Activated gamma-delta T cell treated with Interleukin-2 at 50 U/mL for 16 hours (primary cell): ENCODE data around the gene MTRF1.
A peak's percentile ranks its signal among the peaks of the same experiment; 100 is the strongest.

ENCODE experiments used
- DNase-seq: peaks from one replicate; pipeline ENCODE4 v3.0.0-alpha.2; 2020

Gene MTRF1

DNA sequence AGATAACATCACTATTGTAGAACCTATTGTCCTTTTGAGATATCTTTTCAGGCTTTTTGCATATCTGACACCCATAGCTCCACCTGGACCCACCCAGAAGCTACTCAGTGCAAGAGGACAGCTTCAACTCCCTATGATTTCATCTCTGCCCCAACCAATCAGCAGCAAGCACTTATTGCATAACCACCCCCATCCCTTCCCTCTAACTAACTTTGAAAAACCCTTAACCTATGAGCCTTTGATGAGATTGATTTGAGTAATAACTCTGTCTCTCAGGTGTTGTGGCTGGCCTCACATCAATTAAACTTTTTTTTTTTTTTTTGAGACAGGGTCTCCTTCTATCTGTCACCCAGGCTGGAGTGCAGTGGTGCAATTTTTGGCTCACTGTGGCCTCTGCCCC, 13.4 kb upstream of the MTRF1 start:
- DNase-seq: no peak

DNA sequence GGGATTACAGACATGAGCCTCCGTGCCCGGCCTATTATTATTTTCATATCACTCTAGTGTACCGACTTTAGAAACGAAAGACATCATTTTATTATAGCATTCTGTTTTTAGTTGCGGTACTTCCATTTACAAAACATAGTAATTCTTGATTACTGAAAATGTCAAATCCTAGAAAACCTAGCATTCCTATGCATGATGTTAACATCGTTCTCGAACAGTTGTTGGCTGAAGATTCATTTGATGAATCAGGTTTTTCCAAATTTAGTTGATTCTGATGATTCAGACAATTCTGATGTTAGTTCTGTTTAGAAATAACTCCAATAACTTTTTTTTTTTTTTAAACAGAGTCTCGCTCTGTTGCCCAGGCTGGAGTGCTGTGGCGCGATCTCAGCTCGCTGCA, 11.5 kb upstream of the MTRF1 start:
- no peak for DNase-seq

DNA sequence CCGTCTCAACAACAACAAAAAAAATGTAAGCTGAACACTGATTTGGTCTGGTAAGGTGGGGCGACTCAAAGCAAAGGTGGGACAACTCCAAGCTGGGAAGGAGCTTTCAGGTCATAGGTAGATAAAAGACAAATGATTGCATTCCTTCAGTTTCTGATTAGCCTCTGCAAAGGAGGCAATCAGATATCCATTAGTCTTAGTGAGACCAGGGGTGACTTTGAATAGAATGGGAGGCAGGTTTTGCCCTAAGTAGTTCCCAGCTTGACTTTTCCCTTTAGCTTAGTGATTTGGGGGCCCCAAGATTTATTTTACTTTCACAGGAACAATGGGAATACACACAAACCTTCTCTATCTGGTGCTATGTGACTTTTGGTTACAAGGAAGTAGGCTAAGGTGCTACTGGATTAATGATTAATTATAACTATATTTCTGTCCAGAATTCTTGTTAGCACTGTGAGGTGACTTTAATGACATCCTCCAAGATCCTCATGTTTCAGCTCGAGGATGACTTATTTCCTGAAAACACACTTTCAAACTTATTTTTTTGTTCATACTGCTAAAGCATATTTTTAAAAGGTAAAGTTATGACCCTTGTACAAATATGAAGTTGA, 10.6 kb upstream of the MTRF1 start:
- DNase-seq: no peak

DNA sequence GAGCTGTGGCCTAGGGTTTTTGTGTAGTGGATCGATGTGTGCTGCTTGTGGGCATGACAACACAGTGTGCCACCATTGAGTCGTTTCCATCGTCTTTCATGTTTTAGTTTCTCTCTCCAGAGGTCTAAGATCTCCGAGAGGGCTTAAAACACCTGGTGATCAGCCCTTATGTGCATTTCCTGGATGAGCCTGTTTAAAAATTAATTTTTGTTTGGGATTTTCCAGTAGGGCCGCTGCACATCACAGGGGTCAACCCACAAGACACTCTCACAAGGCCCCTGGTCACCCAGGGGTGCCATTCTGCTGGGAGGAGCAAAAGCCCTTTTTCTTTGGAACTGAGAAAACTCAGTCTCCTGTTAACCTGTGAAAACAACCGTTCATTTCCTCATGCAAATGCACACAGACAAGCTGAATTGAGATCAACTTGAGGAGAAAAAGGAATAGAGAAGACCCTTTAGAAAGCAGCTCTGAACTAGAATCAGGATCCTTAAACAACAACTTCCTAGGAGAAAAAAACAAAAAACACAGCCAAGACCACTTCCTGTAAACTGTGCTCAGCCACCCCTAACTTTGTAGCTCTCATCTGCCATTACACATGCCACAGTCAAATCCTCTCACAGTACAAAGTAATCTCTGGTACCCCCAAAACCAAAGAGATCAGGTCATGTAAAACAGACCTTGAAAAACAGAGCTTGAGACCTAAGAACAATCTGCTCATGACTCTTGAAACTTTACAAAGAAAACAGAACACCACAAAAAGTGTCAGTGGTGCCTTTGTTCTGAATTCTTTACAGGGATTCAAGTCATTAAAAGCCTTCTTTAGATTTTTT, 8.3 kb upstream of the MTRF1 start:
- DNase-seq: no peak

DNA sequence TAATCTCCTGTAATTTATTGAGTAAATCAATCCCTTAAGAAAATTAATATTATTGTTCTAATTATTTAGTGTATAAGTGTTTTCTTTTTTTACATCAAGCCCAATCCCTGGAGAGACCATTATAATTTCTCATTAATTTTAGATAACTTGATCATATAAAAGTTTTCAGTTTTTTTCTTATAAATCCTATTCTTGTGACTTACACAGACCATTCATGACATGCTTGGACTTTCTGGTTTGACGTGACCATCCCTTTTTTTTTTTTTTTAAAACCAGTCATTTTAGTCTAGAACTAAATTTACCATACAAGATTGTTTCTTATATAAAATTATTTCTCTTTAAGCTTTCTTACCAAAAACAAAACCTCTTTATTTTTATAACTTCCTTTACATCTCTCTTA, 5.4 kb upstream of the MTRF1 start:
- no peak for DNase-seq

DNA sequence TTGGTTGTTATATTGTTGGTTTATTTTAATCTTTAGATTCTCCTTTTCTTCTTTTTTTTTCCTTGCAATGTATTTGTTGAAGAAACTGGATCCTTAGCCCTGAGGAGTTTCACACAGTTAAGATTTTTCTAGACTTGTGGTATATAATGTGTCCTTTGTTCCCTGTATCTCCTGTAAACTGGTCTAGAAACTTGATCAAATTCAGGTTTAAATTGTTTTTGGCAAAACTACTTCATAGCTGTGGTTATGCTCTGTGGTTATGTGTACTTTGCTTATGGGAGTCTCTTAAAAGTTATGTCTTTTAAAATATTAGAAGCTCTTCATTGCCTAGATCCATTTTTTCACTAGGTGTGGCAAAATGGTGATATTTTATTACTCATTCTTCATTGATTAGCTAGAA, 3.7 kb upstream of the MTRF1 start:
- DNase-seq: no peak

DNA sequence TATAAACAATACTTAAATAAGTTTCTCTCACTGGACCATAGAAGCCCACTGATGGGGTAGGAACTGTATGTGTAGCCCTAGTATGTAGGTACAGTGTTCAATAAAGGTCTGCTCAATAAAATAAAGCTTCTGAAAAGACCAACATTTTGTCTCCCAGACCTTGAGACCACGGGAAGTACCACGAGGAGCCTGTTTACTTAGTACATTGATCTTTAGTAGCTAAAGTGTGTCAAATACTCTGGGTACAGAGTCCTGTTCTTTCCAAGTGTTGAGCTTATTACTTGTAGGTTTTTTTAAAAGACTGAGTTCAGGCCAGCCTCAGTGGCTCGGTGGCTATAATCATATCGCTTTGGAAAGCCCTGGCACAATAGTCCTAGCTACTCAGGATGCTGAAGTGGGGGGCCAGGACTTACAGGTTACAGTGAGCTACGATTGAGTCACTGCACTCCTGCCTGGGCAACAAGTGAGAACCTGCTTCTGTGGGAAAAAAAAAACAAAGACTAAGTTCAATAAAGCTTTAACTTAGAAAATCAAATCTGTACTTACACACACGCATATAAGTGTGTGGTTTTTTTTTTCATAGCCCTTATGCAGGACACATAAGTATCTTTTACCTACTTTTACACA, 3.4 kb downstream of the MTRF1 start:
- DNase-seq: no peak

DNA sequence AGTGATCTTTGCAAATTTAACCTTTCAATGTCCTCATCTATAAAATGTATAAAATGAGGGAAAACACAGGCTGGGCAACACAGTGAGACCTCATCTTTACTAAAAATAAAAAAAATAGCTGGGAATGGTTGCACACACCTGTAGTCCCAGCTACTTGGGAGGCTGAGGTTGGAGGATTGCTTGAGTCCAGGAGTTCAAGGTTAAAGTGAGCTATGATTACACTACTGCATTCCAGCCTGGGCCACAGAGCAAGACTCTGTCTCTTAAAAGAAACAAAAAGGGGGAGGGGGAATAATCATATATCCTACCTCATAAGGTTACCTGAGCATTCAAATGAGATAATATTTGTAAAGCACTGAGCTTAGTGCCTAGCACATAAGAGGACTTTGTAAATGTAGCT, 5.8 kb downstream of the MTRF1 start:
- no peak for DNase-seq

DNA sequence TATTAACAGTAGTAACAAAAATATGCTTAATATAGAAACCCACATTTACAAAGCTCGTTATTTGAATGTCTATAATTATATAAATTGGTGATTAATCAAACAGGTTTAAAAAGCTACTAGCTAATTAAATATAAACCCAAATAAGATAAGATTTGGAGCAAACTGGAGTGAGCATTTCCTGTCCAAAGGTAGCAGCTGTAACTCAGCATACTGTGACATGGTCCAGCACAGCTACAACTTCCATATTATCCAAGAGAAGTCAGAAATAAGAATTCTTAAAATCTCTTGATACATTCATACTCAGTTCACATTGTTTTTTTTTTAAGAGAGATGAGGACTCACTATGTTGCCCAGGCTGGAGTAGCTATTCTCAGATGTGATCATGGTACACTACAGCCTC, 8.5 kb downstream of the MTRF1 start:
- no peak for DNase-seq

DNA sequence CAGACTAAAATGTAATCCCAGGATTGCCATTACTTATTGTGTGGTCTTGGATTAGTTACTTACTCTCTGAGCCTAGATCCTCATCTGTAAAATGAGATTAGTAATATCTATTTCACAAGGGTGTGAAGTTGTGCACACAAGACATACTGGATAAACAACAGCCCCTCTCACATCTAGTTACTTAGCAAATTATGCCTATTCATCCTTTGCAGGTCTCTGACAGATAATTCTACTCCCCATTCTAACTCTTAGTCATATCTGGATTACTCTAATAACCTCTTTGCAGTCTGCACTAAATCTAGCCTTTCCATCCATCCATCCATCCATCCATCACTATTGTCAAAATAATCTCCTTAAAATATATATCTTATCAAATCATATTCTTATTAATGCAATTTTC, 12.4 kb downstream of the MTRF1 start:
- DNase-seq: no peak

DNA sequence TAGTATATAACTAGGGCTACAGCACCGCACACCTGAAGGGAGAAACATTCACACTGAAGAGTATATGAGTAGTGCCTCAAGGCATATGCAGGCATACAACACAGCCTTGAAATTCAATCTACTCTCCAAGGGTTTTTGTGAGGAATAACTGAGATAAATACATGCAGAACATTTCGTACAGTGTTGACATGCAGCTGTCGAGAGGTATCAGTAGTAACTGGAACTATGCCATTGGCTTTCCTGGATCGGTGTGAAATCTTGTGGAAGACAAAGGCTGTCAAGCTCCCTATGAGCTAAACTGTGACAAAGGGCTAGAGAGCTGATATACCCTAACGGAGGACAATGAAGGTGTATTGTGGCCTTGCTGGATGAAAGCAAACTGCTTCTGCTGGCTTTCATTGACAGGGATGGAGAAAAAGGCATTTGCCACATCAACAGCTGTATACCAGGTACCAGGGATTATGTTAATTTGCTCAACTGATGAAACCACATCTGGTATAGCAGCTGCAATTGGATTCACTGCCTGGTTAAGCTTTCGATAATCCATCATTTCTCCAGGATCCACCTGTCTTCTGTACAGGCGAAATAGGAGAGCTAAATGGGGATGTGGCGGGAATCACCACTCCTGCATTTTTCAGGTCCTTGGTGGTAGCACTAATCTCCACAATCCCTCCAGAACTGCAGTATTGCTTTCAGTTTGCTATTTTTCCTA, 16.3 kb downstream of the MTRF1 start:
- no peak for DNase-seq

DNA sequence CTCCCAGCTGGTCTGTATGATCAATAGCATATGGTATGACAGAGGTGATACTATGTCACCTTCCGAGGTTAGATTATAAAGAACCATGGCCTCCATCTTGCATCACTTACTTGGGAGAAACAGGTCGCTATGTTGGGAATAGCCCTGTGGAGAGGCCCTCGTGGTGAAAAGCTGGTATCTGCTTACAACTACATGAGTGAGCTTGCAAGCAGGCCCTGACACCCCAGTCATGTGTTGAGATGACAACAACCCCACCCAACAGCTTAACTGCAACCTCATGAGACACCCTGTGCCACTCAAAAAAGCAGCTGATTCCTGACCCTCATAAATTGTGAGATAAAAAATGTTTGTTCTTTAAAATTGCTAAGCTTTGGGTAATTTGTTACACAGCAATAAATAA, 18.8 kb downstream of the MTRF1 start:
- DNase-seq: no peak

DNA sequence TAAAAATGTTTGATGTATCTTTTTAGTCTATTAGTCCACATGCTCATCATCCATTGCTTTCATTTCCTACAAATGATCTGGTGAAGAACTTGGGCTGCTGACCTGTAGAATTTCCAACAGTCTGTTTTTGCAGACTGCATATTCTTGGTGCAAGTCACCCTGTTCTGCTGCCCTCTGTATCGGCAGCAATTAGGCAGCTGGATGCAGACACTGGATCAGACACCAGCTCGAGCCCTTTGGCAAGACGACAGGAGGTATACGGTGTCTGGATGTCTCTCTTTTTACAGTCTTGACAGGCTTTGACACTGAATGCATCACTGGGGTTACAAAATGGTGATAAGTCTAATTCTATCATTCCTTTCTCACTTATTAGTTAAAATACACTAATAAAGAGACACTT, 21.8 kb downstream of the MTRF1 start:
- DNase-seq: no peak

DNA sequence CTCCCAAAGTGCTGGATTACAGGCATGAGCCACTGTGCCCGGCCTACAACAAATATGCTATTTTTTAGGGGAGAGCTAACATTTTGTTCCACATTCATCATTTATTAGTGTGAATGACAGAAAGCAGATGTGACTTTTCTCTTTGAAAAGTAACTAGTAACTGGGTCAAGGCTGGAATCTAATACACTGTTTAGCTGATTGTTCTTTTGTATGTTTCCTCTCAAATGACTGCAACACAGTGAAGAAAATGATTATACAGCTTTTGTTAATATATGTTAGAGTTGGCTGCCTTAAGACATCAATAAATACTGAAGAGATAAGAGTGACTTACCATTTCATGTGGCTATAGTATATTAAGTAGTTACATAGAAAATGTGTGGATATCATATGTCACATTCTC, 27.0 kb downstream of the MTRF1 start:
- no peak for DNase-seq

DNA sequence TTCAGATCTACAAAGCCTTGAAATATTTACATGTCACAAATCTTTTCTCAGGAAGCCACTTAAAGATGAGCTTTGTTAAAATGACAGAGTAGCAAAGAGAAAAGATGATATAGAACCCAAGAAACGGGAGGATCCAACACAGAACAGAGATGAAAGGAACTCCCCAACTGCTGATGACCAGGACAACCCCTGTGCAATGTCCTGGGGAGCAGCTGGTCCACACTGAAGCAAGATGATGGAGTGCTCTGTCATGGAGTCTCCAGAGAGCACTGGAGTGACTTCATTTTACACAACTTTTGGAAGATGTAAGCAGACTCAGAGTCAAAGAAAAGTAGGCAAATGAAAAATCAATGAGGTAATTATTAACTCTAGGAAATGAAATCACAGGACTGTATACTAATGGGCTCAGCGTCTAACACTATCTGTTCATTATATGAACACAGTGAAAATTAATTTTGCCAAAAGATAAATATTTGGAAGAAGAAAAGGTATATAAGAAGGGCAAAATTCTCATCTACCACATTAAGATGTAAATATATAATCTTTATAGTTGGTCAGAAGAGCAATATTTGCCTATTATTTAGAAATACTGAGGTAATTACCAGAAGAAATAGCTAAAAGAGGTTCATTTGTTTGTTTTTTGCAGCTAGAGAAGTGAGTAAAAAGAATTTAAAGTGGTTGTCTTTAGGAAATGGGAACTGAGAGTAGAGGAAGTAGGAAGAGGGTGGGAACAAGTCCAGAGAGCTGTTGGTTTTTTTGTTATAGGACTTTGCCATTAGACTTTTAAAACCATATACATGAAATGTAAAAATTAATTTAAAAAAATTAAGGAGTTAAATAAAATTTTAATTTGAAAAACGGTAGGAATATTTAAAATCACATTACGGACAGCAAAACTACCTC, 30.5 kb downstream of the MTRF1 start:
- no peak for DNase-seq

DNA sequence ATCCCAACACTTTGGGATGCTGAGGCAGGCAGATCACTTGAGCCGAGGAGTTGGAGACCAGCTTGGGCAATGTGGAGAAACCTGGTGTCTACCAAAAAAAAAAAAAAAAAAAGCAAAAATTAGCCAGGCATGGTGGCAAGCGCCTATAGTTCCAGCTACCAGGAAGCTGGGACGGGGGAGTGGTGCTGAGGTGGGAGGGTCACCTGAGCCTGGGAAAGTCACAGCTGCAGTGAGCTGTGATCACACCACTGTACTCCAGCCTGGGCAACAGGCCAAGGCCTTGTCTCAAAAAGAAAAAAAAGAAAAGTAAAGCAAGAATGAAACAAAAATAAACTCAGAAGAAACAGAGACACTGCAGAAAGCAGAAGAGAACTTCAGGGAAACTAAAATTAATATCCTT, 31.6 kb downstream of the MTRF1 start:
- DNase-seq: no peak

DNA sequence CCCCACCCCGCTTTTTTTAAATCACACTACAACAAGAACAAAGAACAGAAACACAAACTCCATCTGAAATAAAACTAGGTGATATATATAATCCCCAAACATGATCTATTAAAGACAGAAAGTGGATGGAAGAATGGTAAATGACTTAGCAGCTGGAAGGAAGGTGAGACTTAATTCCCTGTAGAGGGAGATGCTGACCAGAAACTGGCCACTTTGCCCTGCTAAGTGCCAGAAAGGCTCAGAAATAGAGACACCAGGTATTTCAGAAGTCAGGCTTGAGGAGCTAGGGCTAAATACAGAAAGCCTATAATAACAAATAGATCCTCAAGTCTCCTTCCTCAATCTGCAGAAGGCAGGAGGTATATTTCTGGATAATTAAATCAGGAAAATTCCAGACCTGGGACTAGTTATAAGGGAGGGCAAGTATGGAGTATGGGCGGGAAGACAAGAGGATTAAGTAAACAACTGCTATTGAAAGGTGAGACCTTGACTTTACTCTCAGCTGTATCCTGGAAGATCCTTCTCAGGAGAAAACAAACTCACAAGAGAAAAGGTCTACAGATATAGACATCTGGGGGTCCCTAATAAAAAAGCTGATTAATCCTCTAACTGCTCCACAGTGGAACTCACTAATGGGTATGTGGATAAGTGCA, 32.2 kb downstream of the MTRF1 start:
- no peak for DNase-seq

DNA sequence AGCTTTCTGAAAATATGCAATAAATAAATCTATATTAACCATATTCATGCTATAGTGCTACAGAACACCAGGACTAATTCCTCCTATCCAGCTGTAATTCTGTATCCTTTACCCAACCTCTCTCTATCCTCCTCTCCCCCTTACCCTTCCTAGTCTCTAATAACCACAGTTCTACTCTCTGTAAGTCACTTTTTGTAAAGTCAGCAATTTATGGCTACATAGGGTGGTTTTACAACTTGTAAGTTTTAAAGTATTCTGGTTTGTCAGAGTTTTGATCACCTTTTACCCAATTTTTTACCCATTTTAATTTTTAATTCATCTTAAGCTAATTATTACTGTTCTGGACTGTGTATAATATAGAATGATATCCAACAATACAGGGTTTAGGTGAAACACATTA, 34.0 kb downstream of the MTRF1 start:
- DNase-seq: no peak

DNA sequence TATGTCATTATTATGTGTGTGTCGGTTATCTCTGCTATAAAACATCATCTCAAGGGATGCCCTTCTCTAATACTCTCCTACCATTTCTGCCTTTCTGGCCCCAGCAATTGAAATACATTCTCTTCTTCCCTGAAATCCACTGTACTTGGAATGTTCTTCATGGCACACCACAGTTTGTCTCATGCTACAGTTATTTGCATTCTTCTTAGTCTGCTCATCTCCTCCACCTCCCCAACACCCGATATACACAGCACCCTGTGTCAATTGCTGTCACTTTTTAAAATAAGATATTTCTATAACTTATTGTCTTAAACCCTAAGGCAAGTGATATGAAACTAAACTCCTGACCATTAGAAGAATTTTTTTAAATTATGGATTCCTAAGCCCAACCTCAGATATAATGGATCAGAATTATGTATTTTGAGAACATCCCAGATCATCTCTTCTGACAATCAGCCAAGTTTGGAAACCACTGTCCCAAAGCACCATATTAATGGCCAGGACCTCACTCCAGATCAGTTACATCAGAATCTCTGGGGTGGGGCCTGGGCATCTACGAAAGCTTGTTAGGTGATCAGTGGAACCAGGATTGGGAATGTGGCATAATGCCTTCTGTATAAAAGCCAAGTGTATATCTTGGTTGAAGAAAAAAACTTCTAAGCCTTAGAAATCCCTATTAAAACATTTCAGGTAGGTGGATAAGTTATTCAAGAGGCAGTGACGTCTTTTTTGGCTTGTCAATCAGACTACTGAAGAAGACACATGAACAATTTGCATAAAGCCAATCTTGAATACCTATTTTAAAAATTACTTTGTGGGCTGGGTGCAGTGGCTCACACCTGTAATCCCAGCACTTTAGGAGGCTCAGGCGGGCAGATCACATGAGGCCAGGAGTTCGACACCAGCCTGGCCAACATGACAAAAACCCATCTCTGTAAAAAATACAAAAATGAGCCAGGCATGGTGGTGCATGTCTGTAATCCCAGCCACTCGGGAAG, 39.0 kb downstream of the MTRF1 start:
- DNase-seq: no peak

DNA sequence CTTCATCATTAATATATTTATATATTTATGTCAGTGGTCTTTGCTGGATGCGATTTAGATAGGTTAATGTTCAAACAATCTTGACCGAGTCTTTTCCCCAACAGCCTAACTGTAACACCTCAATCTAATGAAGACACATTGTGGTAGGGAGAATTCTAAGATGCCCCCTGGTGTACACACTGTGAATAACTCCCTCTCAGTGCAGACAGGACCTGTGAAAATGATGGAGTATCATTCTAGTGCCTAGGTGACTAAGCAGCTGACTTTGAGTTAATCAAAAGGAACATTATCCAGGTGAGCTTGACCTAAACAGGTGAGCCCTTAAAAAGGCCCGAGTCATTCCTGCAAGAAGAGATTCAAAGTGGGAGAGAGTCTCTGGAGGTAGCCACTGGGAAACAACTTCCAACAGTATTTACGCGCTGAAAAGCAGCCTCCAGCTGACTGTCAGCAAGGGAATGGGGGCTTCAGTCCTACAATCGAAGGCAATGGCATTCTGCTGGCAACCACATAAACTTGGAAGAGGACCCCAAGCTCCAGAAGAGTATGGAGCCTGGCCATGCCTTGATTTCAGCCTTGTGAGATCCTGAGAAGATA, 41.0 kb downstream of the MTRF1 start:
- DNase-seq: peak; percentile 47
